ENCODE results near the gene TLL2. TPM values are rescaled to one million over a fixed set of nuclear protein-coding genes. Genes with fewer than 3 reads are reported as not detected.

Gene TLL2
- total RNA-seq, 2 donors from 2014 or later, result 1.5 to 11.5 TPM

GRCh38 chr10:96377816-96378294 lies 135.9 kb downstream of the TLL2 start:
- DNase-seq (peak; percentile 64), ATAC-seq (peak in 1 of 2 donors; percentile 33)
- intact Hi-C loops (cut with DNase I), result no loop called here

- ATAC-seq (no peak), DNase-seq (no peak)
- intact Hi-C loops (cut with DNase I), result no loop called here
These were observed 137.2 kb downstream of the TLL2 start for GRCh38 chr10:96376483-96376882.

- intact Hi-C loops (cut with DNase I), result no loop called here
- DNase-seq (peak; percentile 88), ATAC-seq (peak; percentile 84 to 88)
These were observed 138.5 kb downstream of the TLL2 start for GRCh38 chr10:96374985-96375830.

- intact Hi-C loops (cut with DNase I), result no loop called here
- ATAC-seq (peak in 1 of 2 donors; percentile 12), DNase-seq (no peak)
These were observed 139.1 kb downstream of the TLL2 start for GRCh38 chr10:96374639-96374984.

GRCh38 chr10:96374004-96374403 lies 139.7 kb downstream of the TLL2 start:
- DNase-seq, result no peak
- ATAC-seq, result peak; percentile 18 to 36
- intact Hi-C loops (cut with DNase I), result no loop called here

GRCh38 chr10:96371356-96371755 lies 142.4 kb downstream of the TLL2 start:
- intact Hi-C loops (cut with DNase I), result no loop called here
- DNase-seq, result no peak

GRCh38 chr10:96370584-96371157 lies 143.1 kb downstream of the TLL2 start:
- DNase-seq, result peak; percentile 32

More at GRCh38 chr10:96371356-96371755, 142.4 kb downstream of the TLL2 start:
- no peak for ATAC-seq

GRCh38 chr10:96369890-96370583 lies 143.7 kb downstream of the TLL2 start:
- intact Hi-C loops (cut with DNase I), result no loop called here
- no peak for ATAC-seq
- no peak for DNase-seq

More at GRCh38 chr10:96370584-96371157, 143.1 kb downstream of the TLL2 start:
- intact Hi-C loops (cut with DNase I), result no loop called here
- peak in 1 of 2 donors; percentile 12 for ATAC-seq

GRCh38 chr10:96368971-96369370 lies 144.8 kb downstream of the TLL2 start:
- no peak for ATAC-seq
- no peak for DNase-seq
- intact Hi-C loops (cut with DNase I), result no loop called here

- intact Hi-C loops (cut with DNase I), result no loop called here
- ATAC-seq (peak; percentile 69 to 83), DNase-seq (no peak)
These were observed 146.3 kb downstream of the TLL2 start for GRCh38 chr10:96367470-96367869.

GRCh38 chr10:96366508-96366907 lies 147.2 kb downstream of the TLL2 start:
- DNase-seq (no peak), ATAC-seq (no peak)
- intact Hi-C loops (cut with DNase I), result no loop called here

- intact Hi-C loops (cut with DNase I), result no loop called here
- DNase-seq (no peak), ATAC-seq (no peak)
These were observed 148.2 kb downstream of the TLL2 start for GRCh38 chr10:96365571-96365970.

- DNase-seq (no peak), ATAC-seq (no peak)
- intact Hi-C loops (cut with DNase I), result no loop called here
These were observed 153.0 kb downstream of the TLL2 start for GRCh38 chr10:96360766-96361165.

GRCh38 chr10:96360331-96360730 lies 153.4 kb downstream of the TLL2 start:
- ATAC-seq (no peak), DNase-seq (no peak)
- intact Hi-C loops (cut with DNase I), result no loop called here

- DNase-seq, result no peak
- intact Hi-C loops (cut with DNase I), result no loop called here
- no peak for ATAC-seq
These were observed 154.1 kb downstream of the TLL2 start for GRCh38 chr10:96359616-96360015.

- ATAC-seq (no peak), DNase-seq (no peak)
- intact Hi-C loops (cut with DNase I), result no loop called here
These were observed 154.7 kb downstream of the TLL2 start, which contains the start of gene OPALIN for GRCh38 chr10:96358851-96359540. Gene OPALIN, minus strand, starts transcription at chr10:96359002. Its CDS starts 106 bp downstream, at chr10:96358896.

- intact Hi-C loops (cut with DNase I), result no loop called here
- ATAC-seq (no peak), DNase-seq (no peak)
These were observed 156.6 kb downstream of the TLL2 start for GRCh38 chr10:96357038-96357620.

GRCh38 chr10:96352582-96352981 lies 161.1 kb downstream of the TLL2 start:
- intact Hi-C loops (cut with DNase I), result no loop called here
- no peak for DNase-seq
- no peak for ATAC-seq

GRCh38 chr10:96352027-96352426 lies 161.7 kb downstream of the TLL2 start:
- intact Hi-C loops (cut with DNase I), result no loop called here
- DNase-seq (no peak), ATAC-seq (no peak)

Data from left cardiac atrium (tissue), 4 donors.